Calu3 (cell line): ENCODE measurements around the gene RNF150. TPM values are rescaled to one million over a fixed set of nuclear protein-coding genes. Genes with fewer than 3 reads are reported as not detected.

Source experiments
- BruUV-seq: library from RNA; stranded (reverse); fragments of 400-500 nt; replicated peaks from 2 replicates; lab custom pipeline; 2021; lab: Mats Ljungman, UMichigan
- CTCF ChIA-PET: fragments of 300-600 bp; sonication (Branson Sonifier 250); formaldehyde crosslinking; loops from one replicate; lab custom pipeline; 2022; ENCODE audit warnings: antibody characterized with exemption; lab: Charles Lee
- DNase-seq: peaks from one replicate; pipeline ENCODE4 v3.0.0; 2022
- H3K27ac Mint-ChIP-seq: one replicate; pipeline ENCODE4 v1.8.0; 2022; ENCODE audit warnings: mixed read lengths; ENCODE audit not compliant: unreplicated experiment
- H3K27me3 Mint-ChIP-seq: one replicate; pipeline ENCODE4 v1.8.0; 2022; ENCODE audit warnings: mixed read lengths; ENCODE audit not compliant: unreplicated experiment
- H3K36me3 Mint-ChIP-seq: one replicate; pipeline ENCODE4 v1.8.0; 2022; ENCODE audit warnings: mild to moderate bottlenecking, moderate library complexity, mixed read lengths; ENCODE audit not compliant: insufficient read depth, unreplicated experiment
- H3K4me1 Mint-ChIP-seq: one replicate; pipeline ENCODE4 v1.8.0; 2022; ENCODE audit warnings: mild to moderate bottlenecking, low read depth, mixed read lengths; ENCODE audit not compliant: unreplicated experiment
- H3K4me3 Mint-ChIP-seq: one replicate; pipeline ENCODE4 v1.8.0; 2022; ENCODE audit warnings: mild to moderate bottlenecking, low read depth, moderate library complexity, mixed read lengths; ENCODE audit not compliant: unreplicated experiment
- H3K9me3 Mint-ChIP-seq: one replicate; pipeline ENCODE4 v1.8.0; 2022; ENCODE audit warnings: low read depth, mixed read lengths; ENCODE audit not compliant: unreplicated experiment
- CTCF ChIP-seq: fragments of 200-600 bp; IDR thresholded peaks from one replicate; pipeline ENCODE4 v1.8.0; 2022; ENCODE audit warnings: antibody characterized with exemption; ENCODE audit not compliant: unreplicated experiment
- intact Hi-C: fragments of 100-400 bp; cut with micrococcal nuclease; formaldehyde crosslinking; loops from one replicate; pipeline ENCODE4 v1.10.0; 2022; ENCODE audit not compliant: unreplicated experiment
- total RNA-seq: library from RNA; stranded (reverse); gene quantifications from 2 replicates; pipeline ENCODE4 v1.2.3, GENCODE V29; 2022

RNF150 gene
- total RNA-seq, 1 experiment from 2014 or later, result 0.14 TPM

- no peaks in the 10 kb centered on the region for H3K4me1 Mint-ChIP-seq
- intact Hi-C loops, result loop anchor here (10.0 kb wide), 1 partner anchor 479 kb away; the partner anchor contains the start of gene SCOC
Measured at GRCh38 chr4:140854168-140854567, 279.1 kb downstream of the RNF150 start.

GRCh38 chr4:140851804-140852203, 281.5 kb downstream of the RNF150 start:
- CTCF ChIA-PET, result interaction anchor here (1.0 to 1.1 kb wide), 2 partner anchors 225 to 257 kb away, joined by 4 to 14 read pairs; no protein-coding TSS in a partner anchor
- Mint-ChIP-seq H3K36me3 (no peaks in the 10 kb centered on the region), H3K27me3 (no peaks in the 10 kb centered on the region), H3K27ac (no peak overlapping the region), H3K4me3 (no peak overlapping the region), H3K9me3 (no peaks in the 10 kb centered on the region), H3K4me1 (no peaks in the 10 kb centered on the region)
- DNase-seq, result no peak
- no TSS peak for BruUV-seq
- no peak for TF ChIP-seq CTCF
- intact Hi-C loops, result loop anchor here (1.0 to 10.0 kb wide), 3 partner anchors 225 to 477 kb away; partner anchors contain the start of gene SCOC

More at GRCh38 chr4:140854168-140854567, 279.1 kb downstream of the RNF150 start:
- no peaks in the 10 kb centered on the region for H3K27me3 Mint-ChIP-seq
- no peak overlapping the region for H3K4me3 Mint-ChIP-seq
- TF ChIP-seq CTCF, result no peak
- no peak for DNase-seq
- no peak overlapping the region for H3K27ac Mint-ChIP-seq
- no peaks in the 10 kb centered on the region for H3K9me3 Mint-ChIP-seq
- H3K36me3 Mint-ChIP-seq, result no peaks in the 10 kb centered on the region
- CTCF ChIA-PET, result interaction anchor here (0.6 kb wide), 1 partner anchor 30 kb away, joined by 3 read pairs; no protein-coding TSS in a partner anchor
- BruUV-seq, result no TSS peak

- BruUV-seq, result no TSS peak
- intact Hi-C loops, result loop anchor here (1.0 to 10.0 kb wide), 3 partner anchors 224 to 476 kb away; partner anchors contain the start of gene SCOC
- Mint-ChIP-seq H3K36me3 (no peaks in the 10 kb centered on the region), H3K9me3 (no peaks in the 10 kb centered on the region), H3K4me1 (no peaks in the 10 kb centered on the region), H3K4me3 (no peak overlapping the region), H3K27ac (no peak overlapping the region), H3K27me3 (no peaks in the 10 kb centered on the region)
- CTCF ChIA-PET, result interaction anchor here (1.0 to 1.1 kb wide), 5 partner anchors 94 to 521 kb away, joined by 3 to 14 read pairs (median 4); no protein-coding TSS in a partner anchor
- DNase-seq, result peak; percentile 44
- TF ChIP-seq CTCF, result peak; percentile 48
Measured at GRCh38 chr4:140851032-140851636, 282.1 kb downstream of the RNF150 start.

- Mint-ChIP-seq H3K9me3 (no peaks in the 10 kb centered on the region), H3K27me3 (no peaks in the 10 kb centered on the region), H3K36me3 (no peaks in the 10 kb centered on the region), H3K4me3 (no peak overlapping the region), H3K27ac (no peak overlapping the region), H3K4me1 (no peaks in the 10 kb centered on the region)
- no peak for DNase-seq
- no TSS peak for BruUV-seq
- no peak for TF ChIP-seq CTCF
- CTCF ChIA-PET, result no interaction called here
- intact Hi-C loops, result no loop called here
Measured at GRCh38 chr4:140849526-140849925, 283.7 kb downstream of the RNF150 start.
